H9 (cell line): Measurements from ENCODE around the gene DCTN5. TPM values are rescaled to one million over a fixed set of nuclear protein-coding genes. Genes with fewer than 3 reads are reported as not detected.

Experiments
- DNase-seq: peaks from one replicate; pipeline ENCODE4 v3.0.0-alpha.2; 2017
- H2AFZ ChIP-seq: one replicate; pipeline ENCODE4 v1.6.1; 2013; ENCODE audit warnings: mild to moderate bottlenecking, low read length, control low read depth, moderate library complexity
- H2AK5ac ChIP-seq: 2 replicates; pipeline ENCODE4 v1.6.1; 2013; ENCODE audit warnings: low read length, control low read depth, mixed read lengths; ENCODE audit not compliant: insufficient read length
- H2BK120ac ChIP-seq: one replicate; pipeline ENCODE4 v1.6.1; 2013; ENCODE audit warnings: low read depth, mild to moderate bottlenecking, low read length, control low read depth, inconsistent platforms; ENCODE audit not compliant: poor library complexity, severe bottlenecking
- H2BK12ac ChIP-seq: 2 replicates; pipeline ENCODE4 v1.6.1; 2013; ENCODE audit warnings: low read length, control low read depth, mixed read lengths, low read depth; ENCODE audit not compliant: insufficient read length
- H2BK15ac ChIP-seq: 2 replicates; pipeline ENCODE4 v1.6.1; 2013; ENCODE audit warnings: low read depth, low read length, control low read depth
- H2BK20ac ChIP-seq: one replicate; pipeline ENCODE4 v1.6.1; 2013; ENCODE audit warnings: low read depth, mild to moderate bottlenecking, low read length, control low read depth, inconsistent platforms; ENCODE audit not compliant: poor library complexity, severe bottlenecking
- H2BK5ac ChIP-seq: 2 replicates; pipeline ENCODE4 v1.6.1; 2013; ENCODE audit warnings: low read length, control low read depth, mixed read lengths; ENCODE audit not compliant: insufficient read length
- H3K14ac ChIP-seq: 2 replicates; pipeline ENCODE4 v1.6.1; 2013; ENCODE audit warnings: low read length, control low read depth; ENCODE audit not compliant: insufficient read depth
- H3K18ac ChIP-seq: 2 replicates; pipeline ENCODE4 v1.6.1; 2013; ENCODE audit warnings: low read depth, mild to moderate bottlenecking, mixed read lengths, low read length, control low read depth; ENCODE audit not compliant: insufficient read length
- H3K23ac ChIP-seq: 2 replicates; pipeline ENCODE4 v1.6.1; 2013; ENCODE audit warnings: low read length, control low read depth, mixed read lengths, low read depth; ENCODE audit not compliant: insufficient read length
- H3K23me2 ChIP-seq: 2 replicates; pipeline ENCODE4 v1.6.1; 2013; ENCODE audit warnings: low read depth, mild to moderate bottlenecking, mixed read lengths, low read length, control low read depth; ENCODE audit not compliant: insufficient read length, poor library complexity, severe bottlenecking
- H3K27ac ChIP-seq: 2 replicates; pipeline ENCODE4 v1.5.1; 2013; ENCODE audit warnings: low read length, control low read depth, mixed read lengths, low read depth; ENCODE audit not compliant: insufficient read length
- H3K27me3 ChIP-seq: 2 replicates; pipeline ENCODE4 v1.6.1; 2013; ENCODE audit warnings: low read length, control low read depth, inconsistent platforms; ENCODE audit not compliant: insufficient read depth
- H3K4ac ChIP-seq: 2 replicates; pipeline ENCODE4 v1.6.1; 2013; ENCODE audit warnings: low read depth, mild to moderate bottlenecking, control low read depth, inconsistent platforms, low read length, moderate library complexity
- H3K4me1 ChIP-seq: 2 replicates; pipeline ENCODE4 v1.6.1; 2013; ENCODE audit warnings: low read length, control low read depth, inconsistent platforms; ENCODE audit not compliant: insufficient read depth
- H3K4me2 ChIP-seq: 2 replicates; pipeline ENCODE4 v1.6.1; 2013; ENCODE audit warnings: low read length, control low read depth, mixed read lengths; ENCODE audit not compliant: insufficient read length, insufficient read depth
- H3K56ac ChIP-seq: 2 replicates; pipeline ENCODE4 v1.6.1; 2013; ENCODE audit warnings: low read depth, mild to moderate bottlenecking, mixed read lengths, low read length, control low read depth; ENCODE audit not compliant: insufficient read length
- H3K79me1 ChIP-seq: 2 replicates; pipeline ENCODE4 v1.6.1; 2013; ENCODE audit warnings: low read depth, mild to moderate bottlenecking, moderate library complexity, low read length, control low read depth, inconsistent platforms; ENCODE audit not compliant: insufficient read depth, poor library complexity, severe bottlenecking
- H3K79me2 ChIP-seq: 2 replicates; pipeline ENCODE4 v1.6.1; 2013; ENCODE audit warnings: low read length, control low read depth, inconsistent platforms; ENCODE audit not compliant: insufficient read depth
- H3K9ac ChIP-seq: 2 replicates; pipeline ENCODE4 v1.6.1; 2013; ENCODE audit warnings: low read length, control low read depth, mixed read lengths; ENCODE audit not compliant: insufficient read length; ENCODE audit errors: extremely low read depth
- H3K9me3 ChIP-seq: one replicate; pipeline ENCODE4 v1.6.1; 2013; ENCODE audit warnings: low read depth, low read length, inconsistent platforms; ENCODE audit not compliant: control insufficient read depth
- H3T11ph ChIP-seq: one replicate; pipeline ENCODE4 v1.6.1; 2013; ENCODE audit warnings: mild to moderate bottlenecking, low read length, control low read depth, inconsistent platforms
- H4K20me1 ChIP-seq: one replicate; pipeline ENCODE4 v1.6.1; 2013; ENCODE audit not compliant: control insufficient read depth, insufficient read length, insufficient read depth
- H4K5ac ChIP-seq: 2 replicates; pipeline ENCODE4 v1.6.1; 2013; ENCODE audit warnings: low read depth, mild to moderate bottlenecking, mixed read lengths, low read length, control low read depth; ENCODE audit not compliant: insufficient read length
- H4K8ac ChIP-seq: replicated peaks from 2 replicates; pipeline ENCODE4 v1.6.1; 2013; ENCODE audit warnings: low read length, control low read depth, mixed read lengths, low read depth; ENCODE audit not compliant: insufficient read length
- H4K91ac ChIP-seq: 2 replicates; pipeline ENCODE4 v1.6.1; 2013; ENCODE audit warnings: low read depth, mild to moderate bottlenecking, moderate library complexity, mixed read lengths, low read length, control low read depth; ENCODE audit not compliant: insufficient read length
- H3K27ac Mint-ChIP-seq, 3 experiments: 2 replicates in 2 of 3; 3 replicates in 1 of 3; pipeline ENCODE4 v1.8.0; 2020 to 2021; ENCODE audit warnings: mixed read lengths in 3 of 3, mild to moderate bottlenecking in 1 of 3, moderate library complexity in 1 of 3
- H3K27me3 Mint-ChIP-seq: 2 replicates; pipeline ENCODE4 v1.8.0; 2021; ENCODE audit warnings: low read depth, mild to moderate bottlenecking, moderate library complexity, mixed read lengths
- H3K36me3 Mint-ChIP-seq, 3 experiments: 2 replicates in 2 of 3; 3 replicates in 1 of 3; pipeline ENCODE4 v1.8.0; 2020 to 2021; ENCODE audit warnings: low read depth in 3 of 3, mixed read lengths in 3 of 3; ENCODE audit not compliant: insufficient read depth in 1 of 3
- H3K4me1 Mint-ChIP-seq, 2 experiments: 2 replicates each; pipeline ENCODE4 v1.8.0; 2020; ENCODE audit warnings: mixed read lengths in 2 of 2
- H3K4me3 Mint-ChIP-seq, 2 experiments: 2 replicates in 1 of 2; 3 replicates in 1 of 2; pipeline ENCODE4 v1.8.0; 2020 to 2021; ENCODE audit warnings: mild to moderate bottlenecking in 2 of 2, mixed read lengths in 2 of 2, moderate library complexity in 1 of 2
- H3K9me3 Mint-ChIP-seq, 2 experiments: 2 replicates in 1 of 2; 3 replicates in 1 of 2; pipeline ENCODE4 v1.8.0; 2020; ENCODE audit warnings: mild to moderate bottlenecking in 2 of 2, mixed read lengths in 2 of 2, moderate library complexity in 1 of 2
- WGBS: extraction: QIAGEN DNeasy Blood & Tissue Kit; methylation state at CpG from one replicate; pipeline ENCODE4 v1.1.7; 2013; ENCODE audit warnings: missing lambda C conversion rate, low lambda C conversion rate, mixed read lengths; ENCODE audit not compliant: insufficient read length; ENCODE audit errors: extremely low coverage; 5-methylcytosine and 5-hydroxymethylcytosine counted together
- total RNA-seq: library from RNA; stranded (reverse); gene quantifications from 2 replicates; pipeline ENCODE4 v1.2.1, GENCODE V29; 2021
- TF ChIP-seq, protein P1 (sequence below): fragments of 200-600 bp; sonication (generic); conservative IDR thresholded peaks from 3 replicates; pipeline ENCODE4 v1.8.0; 2021; ENCODE audit warnings: antibody characterized with exemption, mild to moderate bottlenecking

DCTN5 gene
- total RNA-seq, 1 experiment from 2014 or later: 114 TPM

DNA sequence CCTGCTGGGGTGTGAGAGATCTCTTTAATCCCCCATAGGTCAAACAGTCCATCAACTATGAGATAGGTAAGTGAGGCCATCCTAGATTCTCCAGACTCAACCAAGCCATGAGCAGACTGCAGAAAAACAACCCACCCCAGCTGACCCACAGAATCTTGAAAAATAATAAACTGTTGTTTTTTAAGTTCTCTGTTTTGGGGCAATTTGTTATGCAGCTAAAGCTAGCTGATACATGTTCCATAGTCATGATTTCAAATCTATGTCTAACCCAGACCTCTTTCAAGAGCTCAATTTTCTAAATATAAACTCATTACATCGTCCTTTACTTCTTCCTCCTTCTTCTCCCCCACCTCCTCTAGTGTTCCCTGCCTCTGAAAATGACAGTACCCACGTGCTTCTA is 61.7 kb downstream of the DCTN5 start:
- H4K20me1 ChIP-seq: no peaks in the 10 kb centered on the region
- no peak overlapping the region for H2AK5ac ChIP-seq
- H3K4me2 ChIP-seq: no peak overlapping the region
- no peak overlapping the region for H3K56ac ChIP-seq
- no peaks in the 10 kb centered on the region for H3K23me2 ChIP-seq
- no peak overlapping the region for H3T11ph ChIP-seq
- H3K9me3 ChIP-seq: no peaks in the 10 kb centered on the region
- H3K79me2 ChIP-seq: no peaks in the 10 kb centered on the region
- TF ChIP-seq, protein P1, sequence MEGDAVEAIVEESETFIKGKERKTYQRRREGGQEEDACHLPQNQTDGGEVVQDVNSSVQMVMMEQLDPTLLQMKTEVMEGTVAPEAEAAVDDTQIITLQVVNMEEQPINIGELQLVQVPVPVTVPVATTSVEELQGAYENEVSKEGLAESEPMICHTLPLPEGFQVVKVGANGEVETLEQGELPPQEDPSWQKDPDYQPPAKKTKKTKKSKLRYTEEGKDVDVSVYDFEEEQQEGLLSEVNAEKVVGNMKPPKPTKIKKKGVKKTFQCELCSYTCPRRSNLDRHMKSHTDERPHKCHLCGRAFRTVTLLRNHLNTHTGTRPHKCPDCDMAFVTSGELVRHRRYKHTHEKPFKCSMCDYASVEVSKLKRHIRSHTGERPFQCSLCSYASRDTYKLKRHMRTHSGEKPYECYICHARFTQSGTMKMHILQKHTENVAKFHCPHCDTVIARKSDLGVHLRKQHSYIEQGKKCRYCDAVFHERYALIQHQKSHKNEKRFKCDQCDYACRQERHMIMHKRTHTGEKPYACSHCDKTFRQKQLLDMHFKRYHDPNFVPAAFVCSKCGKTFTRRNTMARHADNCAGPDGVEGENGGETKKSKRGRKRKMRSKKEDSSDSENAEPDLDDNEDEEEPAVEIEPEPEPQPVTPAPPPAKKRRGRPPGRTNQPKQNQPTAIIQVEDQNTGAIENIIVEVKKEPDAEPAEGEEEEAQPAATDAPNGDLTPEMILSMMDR: no peak
- H3K27me3 ChIP-seq: no peaks in the 10 kb centered on the region
- H3K4me1 ChIP-seq: no peaks in the 10 kb centered on the region
- no peak overlapping the region for H3K4ac ChIP-seq
- no peak overlapping the region for H3K14ac ChIP-seq
- no peak overlapping the region for H4K8ac ChIP-seq
- H4K5ac ChIP-seq: no peak overlapping the region
- no peak overlapping the region for H3K27ac ChIP-seq
- no peak overlapping the region for H2BK120ac ChIP-seq
- 100% methylated on average over 1 of the region's 2 CpGs for WGBS
- Mint-ChIP-seq H3K27me3 (peaks cover 11% of the 10 kb centered on the region), H3K4me1 (peaks cover 11 to 13% of the 10 kb centered on the region in 2 experiments), H3K27ac (no peak overlapping the region), H3K4me3 (no peak overlapping the region; a peak in 1 of 5 replicates), H3K36me3 (peaks cover 4 to 12% (median 4%) of the 10 kb centered on the region in 3 experiments), H3K9me3 (peaks cover 5 to 8% of the 10 kb centered on the region in 2 experiments)
- no peak overlapping the region for H4K91ac ChIP-seq
- H2BK20ac ChIP-seq: no peak overlapping the region
- H2AFZ ChIP-seq: no peak overlapping the region
- no peak overlapping the region for H2BK15ac ChIP-seq
- no peak overlapping the region for H3K18ac ChIP-seq
- no peak overlapping the region for H3K23ac ChIP-seq
- H2BK5ac ChIP-seq: no peak overlapping the region
- H3K79me1 ChIP-seq: no peaks in the 10 kb centered on the region
- no peak overlapping the region for H2BK12ac ChIP-seq
- no peak overlapping the region for H3K9ac ChIP-seq
- no peak for DNase-seq
